ENCODE data around the gene PRDM4. TPM values are rescaled to one million over a fixed set of nuclear protein-coding genes. Genes with fewer than 3 reads are reported as not detected.
A peak's percentile ranks its signal among the peaks of the same experiment; 100 is the strongest.

Gene PRDM4
- total RNA-seq, 1 experiment from 2014 or later: 20.5 TPM

DNA sequence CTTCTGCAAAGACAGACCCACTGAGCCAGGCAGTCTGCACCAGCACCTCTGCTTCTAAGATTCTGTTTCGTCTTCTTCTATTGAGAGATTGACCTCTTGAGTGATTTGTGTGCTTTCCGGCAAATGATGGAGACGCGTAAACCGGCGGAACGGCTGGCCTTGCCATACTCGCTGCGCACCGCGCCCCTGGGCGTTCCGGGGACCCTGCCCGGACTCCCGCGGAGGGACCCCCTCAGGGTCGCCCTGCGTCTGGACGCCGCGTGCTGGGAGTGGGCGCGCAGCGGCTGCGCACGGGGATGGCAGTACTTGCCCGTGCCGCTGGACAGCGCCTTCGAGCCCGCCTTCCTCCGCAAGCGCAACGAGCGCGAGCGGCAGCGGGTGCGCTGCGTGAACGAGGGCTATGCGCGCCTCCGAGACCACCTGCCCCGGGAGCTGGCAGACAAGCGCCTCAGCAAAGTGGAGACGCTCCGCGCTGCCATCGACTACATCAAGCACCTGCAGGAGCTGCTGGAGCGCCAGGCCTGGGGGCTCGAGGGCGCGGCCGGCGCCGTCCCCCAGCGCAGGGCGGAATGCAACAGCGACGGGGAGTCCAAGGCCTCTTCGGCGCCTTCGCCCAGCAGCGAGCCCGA, 14.3 kb upstream of the PRDM4 start (continued):
- TF ChIP-seq IRF1 (CRISPR knock-in tag; IDR thresholded peaks at IDR 0.05) (peak; percentile 24; the same call in 1 of the 2 replicates), ZNF423 (CRISPR knock-in tag; IDR thresholded peaks at IDR 0.05) (peak; percentile 85), CREB1 (CRISPR knock-in tag; IDR thresholded peaks at IDR 0.05) (peak; percentile 73; the same call in 1 of the 2 replicates), ZNF317 (CRISPR knock-in tag; IDR thresholded peaks at IDR 0.05; ENCODE audit: borderline replicate concordance, low read depth) (no peak), ATF2 (CRISPR knock-in tag; IDR thresholded peaks at IDR 0.05; ENCODE audit: borderline replicate concordance, low read depth) (peak; percentile 76; the same call in 1 of the 2 replicates), NR1H2 (CRISPR knock-in tag; IDR thresholded peaks at IDR 0.05) (no peak), HMGA2 (CRISPR knock-in tag; IDR thresholded peaks at IDR 0.05) (no peak), TEAD1 (CRISPR knock-in tag; IDR thresholded peaks at IDR 0.05) (0 out of 2 replicates have a peak, but pooled peaks have one; percentile 65), ZBTB21 (CRISPR knock-in tag; IDR thresholded peaks at IDR 0.05; ENCODE audit: borderline replicate concordance) (peak; percentile 56; the same call in 1 of the 2 replicates)
- TF ChIP-seq, protein P1, sequence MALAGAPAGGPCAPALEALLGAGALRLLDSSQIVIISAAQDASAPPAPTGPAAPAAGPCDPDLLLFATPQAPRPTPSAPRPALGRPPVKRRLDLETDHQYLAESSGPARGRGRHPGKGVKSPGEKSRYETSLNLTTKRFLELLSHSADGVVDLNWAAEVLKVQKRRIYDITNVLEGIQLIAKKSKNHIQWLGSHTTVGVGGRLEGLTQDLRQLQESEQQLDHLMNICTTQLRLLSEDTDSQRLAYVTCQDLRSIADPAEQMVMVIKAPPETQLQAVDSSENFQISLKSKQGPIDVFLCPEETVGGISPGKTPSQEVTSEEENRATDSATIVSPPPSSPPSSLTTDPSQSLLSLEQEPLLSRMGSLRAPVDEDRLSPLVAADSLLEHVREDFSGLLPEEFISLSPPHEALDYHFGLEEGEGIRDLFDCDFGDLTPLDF (CRISPR knock-in tag; IDR thresholded peaks at IDR 0.05): no peak
- TF ChIP-seq, protein P2, sequence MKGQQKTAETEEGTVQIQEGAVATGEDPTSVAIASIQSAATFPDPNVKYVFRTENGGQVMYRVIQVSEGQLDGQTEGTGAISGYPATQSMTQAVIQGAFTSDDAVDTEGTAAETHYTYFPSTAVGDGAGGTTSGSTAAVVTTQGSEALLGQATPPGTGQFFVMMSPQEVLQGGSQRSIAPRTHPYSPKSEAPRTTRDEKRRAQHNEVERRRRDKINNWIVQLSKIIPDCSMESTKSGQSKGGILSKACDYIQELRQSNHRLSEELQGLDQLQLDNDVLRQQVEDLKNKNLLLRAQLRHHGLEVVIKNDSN (CRISPR knock-in tag; IDR thresholded peaks at IDR 0.05): peak; percentile 46; the same call in 1 of the 2 replicates

- H3K27ac Mint-ChIP-seq: no peak within 1 kb of the TSS
- TF ChIP-seq RELA (CRISPR knock-in tag; IDR thresholded peaks at IDR 0.05; ENCODE audit: borderline replicate concordance): no peak
- TF ChIP-seq CREB1 (CRISPR knock-in tag; IDR thresholded peaks at IDR 0.05): no peak
- peaks cover 88% of the 10 kb centered on the region for H3K27me3 Mint-ChIP-seq (ENCODE audit: low read depth)
- H3K36me3 Mint-ChIP-seq: no peaks in the 10 kb centered on the region
- no peak for DNase-seq (ENCODE audit: low spot score)
- peak within 1 kb of the TSS; percentile 63 for H3K4me3 Mint-ChIP-seq
- ChIA-PET POLR2A (no interaction called here), CTCF (interaction anchor here (0.9 to 2.7 kb wide), 8 partner anchors 63 to 144 kb away, joined by 3 to 15 read pairs (median 4); no protein-coding TSS in a partner anchor)
- H3K4me1 Mint-ChIP-seq: peaks cover 11% of the 10 kb centered on the region; the same call in 1 of the 2 replicates
- no peak for ATAC-seq
- no peaks in the 10 kb centered on the region for H3K9me3 Mint-ChIP-seq
Measured at GRCh38 chr12:107774349-107775029, 13.6 kb upstream of the PRDM4 start, which contains the start of gene ASCL4. ASCL4 (plus strand) TSS chr12:107774704; CDS start chr12:107775219, 515 bp downstream.

GRCh38 chr12:107767466-107767865, 6.5 kb upstream of the PRDM4 start:
- no peak overlapping the region for H3K4me3 Mint-ChIP-seq
- H3K27me3 Mint-ChIP-seq (ENCODE audit: low read depth): peaks cover 32% of the 10 kb centered on the region
- H3K27ac Mint-ChIP-seq: no peak overlapping the region
- TF ChIP-seq ZNF263 (CRISPR knock-in tag; IDR thresholded peaks at IDR 0.05; ENCODE audit: low read depth): no peak
- TF ChIP-seq, protein P3, sequence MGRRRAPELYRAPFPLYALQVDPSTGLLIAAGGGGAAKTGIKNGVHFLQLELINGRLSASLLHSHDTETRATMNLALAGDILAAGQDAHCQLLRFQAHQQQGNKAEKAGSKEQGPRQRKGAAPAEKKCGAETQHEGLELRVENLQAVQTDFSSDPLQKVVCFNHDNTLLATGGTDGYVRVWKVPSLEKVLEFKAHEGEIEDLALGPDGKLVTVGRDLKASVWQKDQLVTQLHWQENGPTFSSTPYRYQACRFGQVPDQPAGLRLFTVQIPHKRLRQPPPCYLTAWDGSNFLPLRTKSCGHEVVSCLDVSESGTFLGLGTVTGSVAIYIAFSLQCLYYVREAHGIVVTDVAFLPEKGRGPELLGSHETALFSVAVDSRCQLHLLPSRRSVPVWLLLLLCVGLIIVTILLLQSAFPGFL (CRISPR knock-in tag; IDR thresholded peaks at IDR 0.05; ENCODE audit: borderline replicate concordance): no peak
- TF ChIP-seq, protein P4, sequence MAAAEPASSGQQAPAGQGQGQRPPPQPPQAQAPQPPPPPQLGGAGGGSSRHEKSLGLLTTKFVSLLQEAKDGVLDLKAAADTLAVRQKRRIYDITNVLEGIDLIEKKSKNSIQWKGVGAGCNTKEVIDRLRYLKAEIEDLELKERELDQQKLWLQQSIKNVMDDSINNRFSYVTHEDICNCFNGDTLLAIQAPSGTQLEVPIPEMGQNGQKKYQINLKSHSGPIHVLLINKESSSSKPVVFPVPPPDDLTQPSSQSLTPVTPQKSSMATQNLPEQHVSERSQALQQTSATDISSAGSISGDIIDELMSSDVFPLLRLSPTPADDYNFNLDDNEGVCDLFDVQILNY (CRISPR knock-in tag; IDR thresholded peaks at IDR 0.05): no peak
- TF ChIP-seq GRHL2 (CRISPR knock-in tag; IDR thresholded peaks at IDR 0.05; ENCODE audit: insufficient replicate concordance, severe bottlenecking): no peak
- TF ChIP-seq ESRRA (CRISPR knock-in tag; IDR thresholded peaks at IDR 0.05; ENCODE audit: borderline replicate concordance): no peak
- TF ChIP-seq GTF2I (CRISPR knock-in tag; conservative IDR thresholded peaks at IDR 0.05): no peak
- no peak for TF ChIP-seq PRRX2 (CRISPR knock-in tag; IDR thresholded peaks at IDR 0.05)
- TF ChIP-seq NR1H2 (CRISPR knock-in tag; IDR thresholded peaks at IDR 0.05): no peak
- TF ChIP-seq, protein P5, sequence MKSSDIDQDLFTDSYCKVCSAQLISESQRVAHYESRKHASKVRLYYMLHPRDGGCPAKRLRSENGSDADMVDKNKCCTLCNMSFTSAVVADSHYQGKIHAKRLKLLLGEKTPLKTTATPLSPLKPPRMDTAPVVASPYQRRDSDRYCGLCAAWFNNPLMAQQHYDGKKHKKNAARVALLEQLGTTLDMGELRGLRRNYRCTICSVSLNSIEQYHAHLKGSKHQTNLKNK (CRISPR knock-in tag; IDR thresholded peaks at IDR 0.05): no peak

More at GRCh38 chr12:107767466-107767865, 6.5 kb upstream of the PRDM4 start:
- no peaks in the 10 kb centered on the region for H3K36me3 Mint-ChIP-seq
- no peak for DNase-seq (ENCODE audit: low spot score)
- no peak for ATAC-seq
- no peaks in the 10 kb centered on the region for H3K9me3 Mint-ChIP-seq
- ChIA-PET CTCF (no interaction called here), POLR2A (no interaction called here)
- H3K4me1 Mint-ChIP-seq: no peaks in the 10 kb centered on the region
